Stimulated activated CD4-positive, alpha-beta T cell treated with anti-CD3 and anti-CD28 coated beads, Interleukin-2, amount 100 ng/mL, for 24 hours (primary cell): ENCODE measurements around the gene PRDM2.
A peak's percentile ranks its signal among the peaks of the same experiment; 100 is the strongest.

Source experiments
- DNase-seq, 2 donors: peaks; one replicate each; pipeline ENCODE4 v3.0.0-alpha.2; 2020

Gene PRDM2

DNA sequence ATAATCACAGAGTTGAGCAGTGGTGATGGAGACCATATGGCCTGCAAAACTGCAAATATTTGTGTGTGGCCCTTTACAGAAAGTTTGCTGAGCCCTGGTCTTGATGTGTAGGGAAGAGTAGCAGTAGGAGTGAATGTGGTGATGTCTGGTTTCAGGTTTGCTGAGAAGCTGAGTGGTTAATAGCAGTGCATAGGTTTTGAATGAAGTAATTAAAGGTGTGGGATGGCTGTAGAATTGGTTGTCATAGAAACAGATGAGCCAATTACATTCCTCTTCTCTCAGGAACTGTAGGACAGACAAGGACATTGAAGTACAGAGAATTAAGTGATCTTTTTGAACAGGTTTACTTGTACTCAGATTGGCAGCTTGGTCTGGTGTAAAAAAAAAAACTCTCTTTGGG lies 37.4 kb downstream of the PRDM2 start:
- DNase-seq = no peak

DNA sequence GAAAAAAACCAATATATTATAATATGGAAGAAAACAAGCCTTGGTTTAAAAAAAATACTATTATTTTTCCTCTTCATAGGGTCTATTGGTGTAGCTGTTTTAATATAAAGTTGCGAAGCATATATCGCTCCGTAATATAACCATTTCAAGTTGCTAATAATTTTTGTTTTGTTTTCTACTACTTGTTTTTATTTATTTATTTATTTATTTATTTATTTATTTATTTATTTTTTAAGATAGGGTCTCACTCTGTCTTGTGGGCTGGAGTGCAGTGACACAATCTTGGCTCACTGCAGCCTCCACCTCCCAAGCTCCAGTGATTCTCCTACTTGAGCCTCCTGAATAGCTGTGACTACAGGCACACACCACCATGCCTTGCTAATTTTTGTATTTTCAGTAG lies 46.4 kb downstream of the PRDM2 start:
- no peak for DNase-seq

DNA sequence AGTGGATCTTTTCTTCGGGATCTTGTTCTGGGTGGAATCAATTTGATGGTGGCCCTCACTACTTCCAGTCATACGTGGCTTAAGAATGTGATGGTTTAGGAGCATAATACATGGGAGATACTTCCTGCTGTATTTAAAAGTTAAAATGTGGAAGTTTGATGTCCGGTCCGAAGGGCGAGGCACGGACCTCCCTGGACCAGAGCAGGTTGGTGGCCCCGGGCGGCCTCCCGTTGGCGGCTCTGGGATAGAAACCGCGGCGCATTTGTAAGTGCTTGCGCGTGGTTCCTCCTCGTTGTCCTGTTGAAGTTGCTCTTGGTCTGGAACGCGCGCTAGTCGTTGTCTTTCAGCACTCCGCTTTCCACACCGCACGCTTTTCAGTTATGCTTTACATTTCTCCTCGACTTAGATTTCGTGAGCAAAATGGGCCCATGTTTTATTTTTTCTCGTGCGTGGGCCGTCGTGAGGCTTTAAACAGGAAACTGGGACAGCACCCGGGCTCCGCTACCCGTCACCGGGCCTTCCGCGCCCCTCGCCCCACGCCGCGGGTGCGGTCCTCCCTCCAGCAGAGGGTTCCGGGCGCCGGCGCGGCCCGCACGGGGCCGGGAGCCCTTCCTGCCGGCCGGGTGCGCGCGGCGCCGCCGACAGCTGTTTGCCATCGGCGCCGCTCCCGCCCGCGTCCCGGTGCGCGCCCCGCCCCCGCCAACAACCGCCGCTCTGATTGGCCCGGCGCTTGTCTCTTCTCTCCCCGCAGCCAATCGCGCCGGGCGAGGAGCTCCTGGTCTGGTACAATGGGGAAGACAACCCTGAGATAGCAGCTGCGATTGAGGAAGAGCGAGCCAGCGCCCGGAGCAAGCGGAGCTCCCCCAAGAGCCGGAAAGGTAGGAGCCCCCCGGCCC lies 48.9 kb downstream of the PRDM2 start:
- peak; percentile 95 for DNase-seq

DNA sequence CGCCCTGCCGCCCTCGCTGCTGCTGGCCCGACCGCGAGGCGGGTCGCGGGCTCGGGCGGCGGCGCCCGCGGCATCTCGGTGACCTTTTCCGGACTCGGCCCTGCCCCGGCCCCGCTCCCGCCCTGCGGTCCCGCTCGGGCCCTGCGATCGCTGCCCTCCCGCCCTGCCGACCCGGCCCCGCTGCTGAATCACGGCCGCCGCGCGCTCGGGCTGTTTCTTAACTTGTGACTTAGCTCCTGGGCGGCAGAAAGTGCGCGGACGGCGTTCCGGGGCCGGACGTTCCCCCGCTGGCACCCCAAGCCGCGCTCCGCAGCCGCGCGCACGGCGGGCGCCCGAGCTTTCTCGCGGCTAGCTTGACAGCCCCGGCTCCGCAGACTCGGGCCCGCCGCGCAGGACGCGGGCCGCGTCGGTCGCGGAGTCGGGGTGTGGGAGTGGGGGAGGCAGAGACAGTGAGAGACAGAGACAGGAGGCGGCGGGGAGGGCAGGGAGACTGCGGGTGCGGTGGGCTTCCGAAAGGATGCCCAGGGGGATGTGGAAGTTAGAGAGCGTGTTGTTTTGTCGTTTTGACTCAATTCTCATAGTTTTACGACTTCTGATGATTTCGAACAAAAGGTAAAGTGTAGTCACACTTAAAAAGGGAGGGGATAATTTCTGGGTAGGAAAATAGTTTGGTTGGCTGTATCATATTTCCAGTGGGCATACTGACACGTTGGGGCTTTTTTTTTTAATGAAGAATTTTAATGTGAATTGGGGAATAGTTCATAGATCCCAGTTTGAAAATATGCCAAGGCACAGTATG lies 49.8 kb downstream of the PRDM2 start:
- DNase-seq = peak; percentile 58 to 62

DNA sequence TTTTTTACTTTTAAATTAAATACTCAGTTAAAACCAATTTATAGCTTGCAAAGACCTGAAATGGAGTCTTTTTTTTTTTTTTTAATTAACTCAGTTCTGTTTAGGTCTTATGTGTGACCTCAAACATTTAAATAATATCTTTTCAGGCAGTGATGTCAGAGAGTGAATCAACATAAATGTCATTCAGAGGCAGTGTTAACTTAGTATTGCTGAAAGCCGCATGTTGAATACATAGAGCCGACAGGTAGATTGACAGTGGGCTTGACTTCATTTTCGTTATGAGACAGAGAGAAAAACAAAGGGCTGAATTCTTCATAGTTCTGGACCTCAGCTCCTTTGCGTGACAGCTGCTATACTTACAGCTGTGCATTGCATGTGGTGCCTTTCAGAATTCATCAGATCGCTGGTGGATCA lies 51.5 kb downstream of the PRDM2 start:
- DNase-seq = no peak

DNA sequence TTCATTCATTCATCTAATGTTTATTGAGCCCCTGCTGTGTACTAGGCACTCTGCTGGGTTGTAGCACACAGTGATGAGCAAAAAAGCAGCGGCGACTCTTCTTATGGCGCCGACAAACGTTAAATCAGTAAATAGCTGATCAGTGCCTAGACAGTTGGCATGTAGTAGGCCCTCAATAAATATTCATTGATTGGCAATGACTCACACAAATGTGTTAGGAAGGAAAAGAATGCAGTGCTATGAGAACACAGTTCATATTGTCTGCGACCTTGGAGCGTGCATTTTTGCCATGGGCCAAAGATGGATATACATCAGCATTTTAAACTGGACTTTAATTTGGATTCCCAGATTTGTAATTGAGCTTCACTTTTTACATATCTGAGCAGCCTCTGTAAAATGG lies 52.0 kb downstream of the PRDM2 start:
- no peak for DNase-seq

DNA sequence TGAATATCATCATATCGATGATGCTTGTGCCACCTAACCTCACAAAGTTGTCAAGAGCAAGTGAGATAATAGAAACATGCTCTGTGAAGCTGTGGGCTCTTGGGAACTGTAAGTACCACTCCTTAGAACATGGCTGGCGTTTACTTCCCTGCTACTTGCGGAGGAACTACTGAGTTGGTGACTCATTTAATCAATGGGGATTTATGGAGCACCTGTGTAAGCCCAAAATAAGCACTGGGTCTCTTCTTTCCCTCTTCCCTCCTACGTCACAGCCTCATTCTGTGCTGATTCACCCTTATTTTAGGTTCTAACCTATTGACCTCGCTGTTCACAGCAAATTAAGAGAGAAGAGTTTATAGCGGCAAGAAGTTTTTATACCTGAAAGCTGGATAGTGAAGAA lies 52.9 kb downstream of the PRDM2 start:
- no peak for DNase-seq

DNA sequence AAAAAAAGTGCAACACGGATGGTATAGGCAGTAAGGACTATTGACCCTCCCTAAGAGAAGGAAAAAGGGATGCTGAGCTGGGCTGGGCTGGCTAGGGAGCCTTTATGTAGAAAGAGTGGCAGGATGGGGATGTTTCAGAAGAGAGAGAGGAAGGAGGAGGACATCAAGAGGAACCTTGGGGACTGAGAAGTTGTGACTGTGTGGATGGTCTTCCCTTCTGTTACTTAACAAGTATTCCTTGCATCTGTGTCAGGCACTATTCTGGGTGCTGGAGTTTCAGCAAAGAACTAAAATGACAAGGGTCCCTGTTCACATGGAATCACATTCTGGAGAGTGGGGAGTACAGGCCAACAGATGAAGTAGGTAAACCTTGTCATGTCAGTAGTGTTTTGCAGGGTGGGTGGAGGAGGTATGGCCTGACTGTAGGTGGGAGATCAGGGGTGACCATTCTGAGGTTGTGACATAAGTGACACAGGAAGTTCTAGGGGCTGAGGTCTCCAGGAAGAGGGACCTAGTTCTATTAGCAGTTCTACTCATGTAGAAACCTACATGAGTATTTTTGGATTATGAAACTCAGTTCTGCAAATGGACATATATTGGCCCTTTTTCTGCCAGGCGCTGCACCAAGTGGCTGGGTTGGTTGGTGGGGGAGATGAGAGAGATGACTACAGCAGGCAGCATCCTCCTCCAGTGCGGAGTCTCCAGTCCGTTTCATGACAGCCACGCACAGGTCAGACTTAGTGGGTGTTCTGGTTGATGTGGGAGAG lies 53.8 kb downstream of the PRDM2 start:
- DNase-seq = no peak

DNA sequence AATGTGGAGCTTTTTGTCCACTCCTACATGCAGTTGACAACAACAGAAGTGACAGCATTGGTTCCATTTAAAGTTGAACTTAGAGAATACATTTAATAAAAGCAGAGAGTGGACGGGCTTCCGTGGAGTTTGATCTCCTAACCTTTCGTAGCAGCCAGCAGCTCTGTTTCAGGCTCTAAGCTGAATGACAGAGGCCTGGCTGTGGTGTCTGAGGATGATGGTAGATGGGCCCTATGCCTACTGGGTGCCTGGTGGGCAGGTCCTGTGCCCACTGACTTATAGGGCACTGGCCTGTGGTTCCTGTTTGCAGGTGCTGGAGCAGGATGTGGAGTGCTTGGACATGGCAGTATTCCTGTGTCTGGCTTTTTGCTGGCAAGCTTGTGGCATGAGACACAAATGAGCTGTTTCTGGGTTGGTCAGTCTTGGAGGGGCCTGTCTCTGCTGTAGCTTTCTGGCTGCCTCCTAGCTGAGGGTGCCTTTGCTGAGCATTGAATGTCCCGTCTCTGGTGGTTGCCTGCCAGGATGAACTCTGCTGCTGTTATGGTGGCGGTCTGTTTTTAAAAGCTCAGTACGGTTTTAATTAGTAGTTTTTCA lies 54.6 kb downstream of the PRDM2 start:
- no peak for DNase-seq

DNA sequence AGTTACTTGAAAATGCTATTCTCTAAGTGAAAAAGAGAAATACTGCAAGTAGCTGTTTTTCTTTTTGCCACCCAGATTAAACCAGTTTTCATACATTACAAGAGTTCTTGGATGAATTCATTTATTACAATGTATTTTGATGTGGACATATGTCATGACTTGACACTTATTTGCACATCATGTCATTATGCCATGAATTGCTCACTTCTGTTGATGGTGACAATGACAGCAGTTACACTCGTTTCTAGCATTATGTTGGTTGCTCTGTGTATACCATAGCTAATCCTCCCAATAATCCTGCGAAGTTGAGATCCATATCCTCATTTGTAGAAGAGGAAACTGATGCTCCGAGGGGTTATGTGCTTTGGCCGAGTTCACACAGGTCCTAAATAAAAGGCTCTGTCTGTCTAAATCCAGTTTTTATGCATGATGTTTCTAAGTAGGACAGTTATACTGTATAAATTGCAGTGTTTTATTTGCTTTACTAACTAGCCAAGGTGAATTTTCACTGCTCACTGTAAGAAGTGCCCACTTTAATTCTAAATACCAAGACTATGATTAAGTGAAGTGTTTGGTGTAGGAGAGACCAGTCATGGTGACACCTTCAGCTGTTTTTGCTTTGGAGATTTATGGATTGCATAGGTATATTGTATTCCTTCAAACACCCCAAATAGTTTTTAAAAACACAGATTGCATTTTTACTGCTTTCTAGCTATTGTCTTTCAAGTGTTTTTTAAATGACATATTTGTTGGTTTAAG lies 56.7 kb downstream of the PRDM2 start:
- DNase-seq = no peak

DNA sequence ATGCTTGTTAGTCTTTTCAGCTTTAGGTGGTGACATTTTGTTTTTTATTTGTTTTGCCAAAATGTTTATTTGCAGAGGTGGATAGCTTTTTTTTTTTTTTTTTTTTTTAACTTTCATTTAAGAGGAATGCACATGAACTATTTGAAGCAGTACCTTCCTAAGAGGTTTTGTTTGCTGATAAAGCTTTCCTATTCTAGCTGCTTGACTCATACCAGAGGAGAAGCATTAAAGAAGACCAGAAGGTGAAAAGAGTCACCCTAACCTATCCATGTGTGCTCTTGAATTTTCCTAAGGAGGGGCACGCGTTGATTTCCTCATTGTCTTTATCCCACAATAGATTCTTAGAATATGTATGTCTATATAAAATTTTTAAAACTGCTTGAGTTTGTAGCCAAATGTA lies 57.7 kb downstream of the PRDM2 start:
- no peak for DNase-seq

DNA sequence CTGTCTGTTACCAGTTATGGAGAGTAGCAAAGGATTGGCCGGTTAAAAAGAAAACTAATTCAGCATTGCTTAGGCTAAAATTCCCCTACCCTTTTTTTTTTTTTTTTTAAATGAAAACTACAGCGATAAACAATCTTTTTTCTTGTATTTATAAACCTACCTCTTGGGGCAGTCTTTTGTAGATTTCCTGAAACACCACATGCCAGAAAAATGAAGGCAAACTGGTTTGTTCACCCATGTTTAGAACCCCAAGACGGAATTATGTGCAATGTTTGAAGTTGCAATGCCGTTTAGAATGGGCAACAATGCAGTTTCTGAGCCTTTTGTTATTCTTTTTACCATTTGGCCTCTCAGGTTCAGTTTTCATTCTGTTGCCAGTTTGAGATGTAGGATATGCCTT lies 59.1 kb downstream of the PRDM2 start:
- no peak for DNase-seq

DNA sequence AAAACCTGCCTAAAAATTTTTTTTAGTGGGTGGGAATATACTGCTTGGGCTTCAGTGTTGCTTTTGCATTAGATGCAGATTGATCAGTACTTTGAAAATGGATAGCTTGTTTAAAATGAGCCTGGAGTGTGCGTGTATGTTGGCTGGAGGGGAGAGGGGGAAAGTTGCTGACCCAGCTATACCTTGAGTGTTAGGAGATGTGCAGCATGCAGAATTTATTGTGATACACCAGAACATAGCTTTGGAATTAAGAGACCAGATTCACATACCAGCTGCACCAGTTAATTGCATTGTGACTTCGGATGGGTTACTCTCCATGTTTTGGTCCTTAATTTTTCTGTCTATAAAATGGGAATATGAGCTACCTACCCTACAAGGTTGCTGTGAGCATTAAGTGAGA lies 60.4 kb downstream of the PRDM2 start:
- no peak for DNase-seq

DNA sequence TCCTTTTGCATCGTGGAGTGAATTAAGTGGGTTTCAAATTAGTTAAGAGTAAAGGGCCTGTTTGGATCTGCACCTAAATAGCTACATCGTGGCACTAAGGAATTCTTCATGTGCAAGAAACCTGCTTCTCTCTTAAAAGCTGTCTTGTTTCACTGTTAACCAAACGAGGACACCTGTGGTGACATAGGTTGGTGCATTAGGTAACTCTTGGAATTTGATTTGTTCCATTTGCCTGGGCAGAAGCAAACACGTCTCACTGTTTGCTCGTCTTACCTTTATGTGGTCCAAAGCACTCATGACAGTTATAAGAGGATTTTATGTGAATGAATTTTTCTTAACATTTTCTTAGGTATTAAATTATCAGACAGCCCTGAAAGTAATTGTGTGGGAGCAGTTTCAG lies 60.9 kb downstream of the PRDM2 start:
- DNase-seq = no peak

DNA sequence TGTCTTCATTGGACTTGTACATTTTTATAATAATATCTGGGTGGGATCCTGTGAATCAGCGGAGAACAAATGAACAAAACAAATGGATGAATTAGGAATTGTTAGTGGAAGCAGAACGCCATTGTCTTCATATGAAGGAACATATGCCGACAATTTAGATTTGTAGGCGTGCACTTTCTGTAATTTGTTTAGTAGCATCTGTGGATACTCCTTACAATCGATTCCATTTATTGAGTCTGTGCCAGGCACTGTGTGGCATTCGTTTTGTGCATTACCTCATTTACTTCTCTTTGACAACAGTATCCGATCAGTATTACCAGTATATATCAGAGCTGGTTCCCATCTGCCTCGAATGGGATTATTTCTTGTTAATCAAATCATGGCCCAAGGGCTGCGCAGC lies 61.9 kb downstream of the PRDM2 start:
- DNase-seq = no peak

DNA sequence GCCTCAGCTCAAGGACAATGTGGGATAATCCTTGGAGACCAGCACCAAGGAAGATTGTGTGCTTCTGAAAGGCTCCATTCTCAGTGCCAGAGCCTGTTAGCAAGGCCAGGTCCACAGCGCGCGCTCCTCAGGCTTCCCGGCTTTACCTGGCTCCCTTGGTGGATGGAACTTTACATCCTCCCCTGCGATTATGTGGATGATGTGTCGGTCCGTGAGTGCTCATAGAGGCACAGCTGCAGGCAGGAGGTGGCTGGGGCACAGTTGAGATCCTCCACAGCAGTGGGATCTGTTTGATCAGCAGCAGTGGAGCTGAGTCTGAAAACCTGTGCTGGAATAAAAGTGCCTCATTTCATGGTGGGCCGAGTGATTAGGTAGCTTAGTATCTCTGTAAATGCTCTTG lies 62.7 kb downstream of the PRDM2 start:
- no peak for DNase-seq

DNA sequence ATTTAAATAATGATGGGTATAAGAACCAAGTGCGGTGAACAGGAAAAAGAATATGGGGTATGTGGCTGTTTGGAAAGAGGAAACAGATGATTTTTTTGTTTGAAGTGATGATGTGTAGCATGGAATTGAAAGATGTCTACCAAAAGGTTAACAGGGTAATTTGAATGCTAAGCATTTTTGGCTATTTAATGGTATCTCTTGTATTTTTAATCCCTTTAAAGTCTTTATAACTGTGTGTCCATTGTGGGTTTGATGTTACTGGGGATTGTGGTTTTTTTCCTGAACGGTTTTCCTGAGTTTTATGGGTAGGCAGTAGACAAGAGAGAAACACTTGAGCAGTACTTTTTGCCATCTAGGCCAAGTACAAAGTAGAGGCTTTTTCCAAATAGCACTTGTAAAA lies 63.2 kb downstream of the PRDM2 start:
- DNase-seq = no peak

DNA sequence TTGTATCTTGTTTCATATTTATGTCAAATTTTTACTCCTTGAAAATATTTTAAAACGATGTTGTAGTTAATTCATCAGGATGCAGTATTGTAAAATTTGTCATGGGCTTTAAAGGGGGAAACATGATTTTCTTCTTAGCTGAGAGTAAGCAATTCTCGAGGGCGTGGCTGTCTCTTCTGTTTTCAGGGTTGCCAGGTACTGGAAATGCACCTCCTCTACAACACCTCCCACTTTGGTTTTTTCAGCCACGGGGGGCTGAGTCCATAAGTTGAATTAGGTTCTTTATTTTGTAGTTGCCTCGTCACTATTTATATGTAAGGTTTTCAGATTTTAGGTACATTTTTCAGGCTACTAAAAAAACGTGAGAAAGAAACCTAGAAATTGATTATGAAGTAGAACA lies 64.0 kb downstream of the PRDM2 start:
- DNase-seq = no peak

DNA sequence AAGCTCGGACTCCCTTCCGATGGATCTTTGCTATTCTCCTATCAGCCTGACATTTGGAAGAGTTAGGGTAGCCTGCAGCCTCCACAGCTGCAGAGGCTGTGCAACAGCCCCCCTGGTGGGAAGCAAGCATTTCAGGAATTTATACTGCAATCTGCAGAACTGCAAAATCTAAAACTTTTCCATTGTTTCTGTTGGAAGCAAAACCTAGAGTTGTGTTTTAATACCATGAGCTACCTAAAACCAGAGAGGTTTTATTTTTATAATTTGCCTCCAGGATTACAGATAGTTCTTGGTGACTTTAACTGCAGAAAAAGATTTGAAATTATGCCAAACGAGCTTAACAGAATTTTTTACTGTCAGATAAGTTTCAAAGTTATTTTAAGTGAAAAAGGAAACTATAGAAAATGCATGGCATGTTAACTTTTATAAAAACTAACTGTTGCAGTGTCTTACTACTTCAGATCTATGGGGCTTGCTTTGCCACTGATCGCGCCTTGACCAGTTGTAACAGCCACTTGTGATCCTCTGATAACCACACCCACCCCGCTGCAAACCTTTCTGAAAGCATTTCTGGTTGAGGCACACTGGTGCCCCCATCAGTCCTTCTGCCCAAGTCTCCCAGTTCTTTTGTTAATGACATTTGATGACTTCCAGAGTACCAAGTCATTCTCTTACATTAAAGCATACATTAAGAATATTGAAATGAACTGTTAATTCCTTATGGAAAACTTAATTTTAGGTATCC lies 64.8 kb downstream of the PRDM2 start:
- DNase-seq = no peak

DNA sequence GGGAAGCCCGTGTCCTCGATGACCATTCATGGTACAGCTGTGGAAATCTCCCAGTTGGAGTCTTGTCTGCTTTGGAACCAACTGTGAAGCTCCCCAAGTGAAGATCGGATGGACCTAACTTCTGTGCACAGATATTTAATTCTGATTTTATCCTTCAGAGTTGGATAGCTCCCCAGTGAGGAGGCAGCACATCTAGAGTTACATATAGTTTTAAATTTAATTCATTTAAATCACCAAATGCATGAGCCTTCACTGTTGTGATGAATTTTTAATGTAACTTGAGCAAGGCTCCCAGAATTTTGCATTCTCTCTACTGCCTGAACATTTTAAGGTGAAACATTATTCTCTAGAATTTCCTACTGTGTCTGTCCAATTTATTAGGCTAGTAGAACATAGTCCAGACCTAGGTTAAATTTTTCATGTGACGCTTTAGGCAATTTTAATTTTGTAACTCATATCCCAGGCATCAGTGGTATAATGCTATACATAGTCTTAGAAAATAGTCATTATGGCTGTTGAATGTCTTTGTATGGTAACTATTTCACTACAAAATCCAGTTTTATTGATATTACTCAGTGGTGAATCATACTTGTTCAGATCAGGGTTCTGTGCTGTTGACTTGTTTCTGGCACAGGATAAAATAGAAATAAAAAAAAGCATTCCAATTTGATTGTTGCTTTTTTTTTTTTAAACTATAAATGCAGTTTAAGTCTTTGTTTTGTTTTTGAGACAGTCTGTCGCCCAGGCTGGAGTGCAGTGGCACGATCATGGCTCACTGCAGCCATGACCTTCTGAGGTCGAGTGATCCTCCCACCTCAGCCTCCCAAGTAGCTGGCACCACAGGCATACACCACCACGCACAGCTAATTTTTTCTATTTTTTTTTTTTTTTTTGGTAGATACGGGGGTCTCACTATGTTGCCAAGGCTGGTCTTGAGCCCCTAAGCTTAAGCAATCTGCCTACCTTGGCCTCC lies 66.9 kb downstream of the PRDM2 start:
- DNase-seq = no peak
